ENCODE results near the gene RSRC1.

GRCh38 chr3:158249183-158249582 lies 139.3 kb downstream of the RSRC1 start:
- TF ChIP-seq RARB (CRISPR knock-in tag; IDR thresholded peaks at IDR 0.05): no peak
- no peak for TF ChIP-seq TSHZ2 (CRISPR knock-in tag; IDR thresholded peaks at IDR 0.05)

All from SK-N-SH treated with all-trans-retinoic acid at 6 μM for 48 hours (cell line).